ENCODE data around the gene PRLHR.

Gene PRLHR

DNA sequence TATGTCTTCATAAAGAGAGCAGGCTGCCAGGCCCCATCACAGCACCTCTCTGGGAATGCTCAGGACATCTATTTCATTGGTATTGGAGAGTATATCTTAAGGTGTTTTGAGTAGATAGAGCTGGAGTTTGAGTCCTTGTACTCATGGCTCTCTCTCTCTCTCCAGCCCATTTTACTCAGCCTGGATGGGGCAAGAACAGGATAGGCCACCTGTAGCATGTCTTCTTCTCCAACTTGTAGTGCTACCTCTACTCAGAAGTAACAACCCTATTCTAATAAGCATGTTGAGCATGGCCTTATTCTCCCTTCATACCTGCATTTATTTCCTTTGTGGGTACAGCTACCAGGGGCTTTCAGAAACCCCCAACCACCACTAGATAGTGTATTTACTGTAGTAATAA is 21.9 kb downstream of the PRLHR start:
- TF ChIP-seq, protein P1, sequence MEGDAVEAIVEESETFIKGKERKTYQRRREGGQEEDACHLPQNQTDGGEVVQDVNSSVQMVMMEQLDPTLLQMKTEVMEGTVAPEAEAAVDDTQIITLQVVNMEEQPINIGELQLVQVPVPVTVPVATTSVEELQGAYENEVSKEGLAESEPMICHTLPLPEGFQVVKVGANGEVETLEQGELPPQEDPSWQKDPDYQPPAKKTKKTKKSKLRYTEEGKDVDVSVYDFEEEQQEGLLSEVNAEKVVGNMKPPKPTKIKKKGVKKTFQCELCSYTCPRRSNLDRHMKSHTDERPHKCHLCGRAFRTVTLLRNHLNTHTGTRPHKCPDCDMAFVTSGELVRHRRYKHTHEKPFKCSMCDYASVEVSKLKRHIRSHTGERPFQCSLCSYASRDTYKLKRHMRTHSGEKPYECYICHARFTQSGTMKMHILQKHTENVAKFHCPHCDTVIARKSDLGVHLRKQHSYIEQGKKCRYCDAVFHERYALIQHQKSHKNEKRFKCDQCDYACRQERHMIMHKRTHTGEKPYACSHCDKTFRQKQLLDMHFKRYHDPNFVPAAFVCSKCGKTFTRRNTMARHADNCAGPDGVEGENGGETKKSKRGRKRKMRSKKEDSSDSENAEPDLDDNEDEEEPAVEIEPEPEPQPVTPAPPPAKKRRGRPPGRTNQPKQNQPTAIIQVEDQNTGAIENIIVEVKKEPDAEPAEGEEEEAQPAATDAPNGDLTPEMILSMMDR (conservative IDR thresholded peaks at IDR 0.05): no peak
- H3K27ac ChIP-seq: no peak overlapping the region

DNA sequence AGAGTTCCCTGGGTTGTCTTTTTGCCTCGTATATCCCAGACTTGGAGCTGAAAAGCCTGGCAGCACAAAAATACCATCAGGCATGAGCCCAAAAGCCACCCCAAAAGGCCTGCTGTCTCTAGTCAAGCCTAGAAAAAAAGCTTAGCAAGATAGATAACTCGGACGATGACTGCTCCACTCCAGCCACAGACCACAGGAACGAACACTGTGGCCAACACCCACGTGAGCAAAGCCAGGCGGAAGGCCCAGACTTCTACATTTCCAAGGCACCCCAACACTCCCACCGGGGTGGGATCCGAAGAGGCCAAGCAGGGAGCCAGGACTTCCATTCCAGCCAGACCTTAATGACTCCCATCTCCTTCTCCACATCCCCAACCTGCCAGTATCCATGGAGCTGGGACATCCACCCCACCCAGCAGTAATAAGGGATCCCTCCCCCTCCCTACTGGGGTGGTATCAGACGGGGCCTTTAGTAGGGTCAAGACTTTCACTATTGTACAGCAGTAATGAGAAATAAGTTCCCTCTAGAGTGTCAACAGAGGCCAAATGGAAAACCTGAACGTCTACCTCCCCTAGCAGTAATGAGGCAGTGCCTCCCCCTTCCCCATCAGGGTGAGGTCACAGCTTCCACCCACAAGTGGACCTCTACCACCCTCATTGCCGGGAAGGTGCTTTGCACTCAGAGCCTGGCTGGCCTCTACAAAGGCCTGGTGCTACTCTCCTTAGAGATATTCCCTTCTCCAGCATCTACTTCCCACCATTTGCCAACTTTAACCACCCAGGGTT is 23.0 kb downstream of the PRLHR start:
- no peak overlapping the region for H3K27ac ChIP-seq
- TF ChIP-seq, protein P1 (conservative IDR thresholded peaks at IDR 0.05): no peak

DNA sequence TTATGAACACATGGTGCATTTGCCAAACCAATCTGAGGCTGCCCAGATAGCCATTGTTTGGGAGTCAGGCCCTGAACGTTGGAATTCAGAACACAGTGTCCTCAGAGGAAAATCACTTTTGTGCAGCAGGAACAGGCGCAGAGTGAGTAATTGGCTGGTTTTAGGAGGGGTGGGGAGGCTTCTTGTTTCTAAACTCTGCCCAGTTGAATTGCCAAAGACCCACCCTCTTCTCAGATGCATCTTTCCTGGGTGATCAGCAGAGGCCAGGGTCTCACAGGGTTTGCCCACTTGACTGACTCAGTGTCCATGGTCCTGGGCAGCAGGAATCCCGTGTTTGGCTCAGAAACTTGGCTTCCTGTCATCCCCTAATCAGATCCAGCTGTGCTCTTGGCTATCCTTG is 24.3 kb downstream of the PRLHR start:
- H3K27ac ChIP-seq: peak overlapping the region; percentile 22; the same call in 1 of the 2 replicates

DNA sequence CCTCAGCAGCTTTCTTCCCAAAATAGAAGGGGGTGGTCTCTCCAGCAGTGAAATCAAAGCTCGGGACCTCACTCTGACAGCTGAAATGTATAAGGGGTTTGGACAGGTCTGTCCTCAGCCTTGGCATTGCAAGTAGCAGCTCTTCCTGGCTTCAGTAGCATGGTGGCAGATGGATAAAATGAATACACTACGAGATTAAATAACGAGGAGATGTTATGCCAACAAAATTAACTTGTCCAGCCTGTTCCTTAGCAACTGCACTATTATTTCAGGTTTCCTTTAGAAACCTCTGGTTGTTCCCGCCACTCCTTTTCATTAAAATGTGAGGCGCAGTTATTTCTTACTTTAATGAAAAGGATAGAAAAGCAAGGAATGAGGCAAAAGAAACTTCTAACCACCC is 24.9 kb downstream of the PRLHR start:
- TF ChIP-seq, protein P1 (conservative IDR thresholded peaks at IDR 0.05): no peak
- peak overlapping the region; percentile 22; the same call in 1 of the 2 replicates for H3K27ac ChIP-seq

More for the DNA sequence above, 24.3 kb downstream of the PRLHR start:
- TF ChIP-seq, protein P1 (conservative IDR thresholded peaks at IDR 0.05): no peak

DNA sequence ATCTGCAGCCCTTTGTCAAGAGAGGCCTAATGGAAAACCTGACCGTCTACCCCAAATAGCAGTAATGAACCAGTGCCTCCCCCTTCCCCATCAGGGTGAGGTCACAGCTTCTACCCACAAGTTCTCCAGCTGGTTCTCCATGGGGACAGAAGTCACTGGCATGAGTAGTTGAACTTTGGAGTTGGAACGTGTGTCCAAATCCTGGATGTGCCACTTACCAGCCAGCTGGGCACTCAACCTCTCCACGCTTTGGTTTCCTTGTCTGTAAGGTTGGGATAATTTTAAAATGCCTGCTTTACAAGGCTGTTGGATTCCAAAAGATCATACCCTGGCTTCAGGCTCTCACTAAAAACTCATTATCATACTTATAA is 25.6 kb downstream of the PRLHR start:
- 0 out of 2 replicates have a peak overlapping the region, but pooled peaks have one; percentile 22 for H3K27ac ChIP-seq
- TF ChIP-seq, protein P1 (conservative IDR thresholded peaks at IDR 0.05): no peak

DNA sequence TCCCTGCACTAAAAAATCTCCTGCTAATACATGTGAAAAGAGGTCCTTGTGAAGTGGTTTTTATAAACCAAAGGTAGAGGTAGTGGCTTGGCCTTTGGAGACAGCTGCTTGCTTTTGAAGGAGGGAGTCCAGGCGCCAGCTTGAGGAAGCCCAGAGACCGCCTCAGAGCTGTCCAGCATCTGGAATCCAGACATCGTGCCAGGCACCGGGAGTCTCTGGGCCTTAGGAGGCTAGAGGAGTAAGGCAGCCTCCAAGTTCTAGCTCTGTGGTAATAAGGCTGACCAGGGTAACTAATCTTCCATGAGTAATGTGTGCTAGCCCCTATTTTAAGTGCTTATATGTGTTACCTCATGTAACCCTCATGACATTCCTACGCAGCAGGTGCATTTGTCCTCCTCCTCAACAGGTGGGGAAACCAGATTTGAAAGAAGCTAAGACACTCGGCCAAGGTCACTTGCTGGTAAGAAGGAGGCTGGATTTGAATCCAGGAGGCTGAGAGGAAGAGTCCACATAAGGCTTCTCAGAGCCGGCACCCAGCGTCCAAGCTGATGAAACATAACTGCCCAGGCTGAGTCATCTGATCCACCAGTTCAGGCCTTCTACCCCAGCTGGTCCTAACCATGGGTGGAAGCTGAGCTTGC is 26.1 kb downstream of the PRLHR start:
- H3K27ac ChIP-seq: no peak overlapping the region
- TF ChIP-seq, protein P1 (conservative IDR thresholded peaks at IDR 0.05): no peak

DNA sequence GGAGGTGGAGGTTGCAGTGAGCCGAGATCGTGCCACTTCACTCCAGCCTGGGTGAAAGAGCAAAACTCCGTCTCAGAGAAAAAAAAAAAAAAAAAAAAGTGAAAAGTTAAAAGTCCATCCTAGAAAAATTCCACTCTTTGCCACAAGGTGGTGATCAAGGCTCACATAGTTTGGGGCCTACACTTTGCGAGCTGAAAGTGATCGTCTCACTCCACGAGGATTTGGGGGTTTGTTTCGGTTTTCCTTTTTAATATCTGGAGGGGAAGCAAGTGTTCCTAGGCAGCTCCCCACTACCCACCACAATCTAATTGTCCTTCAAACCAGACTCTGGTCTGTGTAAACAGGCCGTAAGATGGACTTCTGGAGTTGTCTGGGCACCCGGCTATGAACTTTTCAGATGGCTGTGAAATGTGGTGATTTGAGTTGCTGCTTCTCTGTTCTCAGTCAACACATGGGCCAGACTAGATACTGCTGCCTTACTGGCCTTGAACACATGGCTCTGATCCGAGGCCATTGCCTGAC is 27.1 kb downstream of the PRLHR start:
- H3K27ac ChIP-seq: no peak overlapping the region
- TF ChIP-seq, protein P1 (conservative IDR thresholded peaks at IDR 0.05): peak; percentile 76
